ENCODE results near the gene IL4R.

DNA sequence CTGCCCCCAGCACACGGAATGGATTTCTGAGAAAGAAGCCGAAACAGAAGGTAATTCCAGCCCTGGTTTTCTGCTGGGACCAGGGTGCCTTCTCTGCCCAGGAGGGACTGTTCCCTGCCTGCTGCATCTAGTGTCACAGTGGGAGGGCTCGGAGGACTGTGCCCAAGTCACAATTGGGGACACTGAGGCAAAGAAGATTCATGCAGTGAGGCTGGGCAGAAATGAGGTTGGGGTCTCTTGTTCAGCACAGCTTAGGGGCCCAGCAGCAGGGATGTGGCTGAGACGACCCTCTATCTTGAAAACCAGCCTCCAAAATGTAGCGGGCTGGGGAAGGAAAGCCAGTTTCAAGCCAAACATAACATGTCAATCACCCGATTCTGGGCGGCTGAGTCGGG lies 88.8 kb downstream of the IL4R start:
- TF ChIP-seq, protein P1, sequence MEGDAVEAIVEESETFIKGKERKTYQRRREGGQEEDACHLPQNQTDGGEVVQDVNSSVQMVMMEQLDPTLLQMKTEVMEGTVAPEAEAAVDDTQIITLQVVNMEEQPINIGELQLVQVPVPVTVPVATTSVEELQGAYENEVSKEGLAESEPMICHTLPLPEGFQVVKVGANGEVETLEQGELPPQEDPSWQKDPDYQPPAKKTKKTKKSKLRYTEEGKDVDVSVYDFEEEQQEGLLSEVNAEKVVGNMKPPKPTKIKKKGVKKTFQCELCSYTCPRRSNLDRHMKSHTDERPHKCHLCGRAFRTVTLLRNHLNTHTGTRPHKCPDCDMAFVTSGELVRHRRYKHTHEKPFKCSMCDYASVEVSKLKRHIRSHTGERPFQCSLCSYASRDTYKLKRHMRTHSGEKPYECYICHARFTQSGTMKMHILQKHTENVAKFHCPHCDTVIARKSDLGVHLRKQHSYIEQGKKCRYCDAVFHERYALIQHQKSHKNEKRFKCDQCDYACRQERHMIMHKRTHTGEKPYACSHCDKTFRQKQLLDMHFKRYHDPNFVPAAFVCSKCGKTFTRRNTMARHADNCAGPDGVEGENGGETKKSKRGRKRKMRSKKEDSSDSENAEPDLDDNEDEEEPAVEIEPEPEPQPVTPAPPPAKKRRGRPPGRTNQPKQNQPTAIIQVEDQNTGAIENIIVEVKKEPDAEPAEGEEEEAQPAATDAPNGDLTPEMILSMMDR (IDR thresholded peaks at IDR 0.05): no peak
- TF ChIP-seq POLR2AphosphoS5 (IDR thresholded peaks at IDR 0.05; ENCODE audit: low read depth, low read length): no peak

Data from Panc1 (cell line).